IPS-20b (cell line): ENCODE data around the gene CDH4.

Experiments used
- H3K27ac ChIP-seq: one replicate; pipeline ENCODE4 v1.5.1; 2013; ENCODE audit warnings: low read length
- H3K27me3 ChIP-seq: 2 replicates; pipeline ENCODE4 v1.6.1; 2013; ENCODE audit warnings: mild to moderate bottlenecking, low read length, inconsistent platforms; ENCODE audit not compliant: insufficient read depth
- H3K36me3 ChIP-seq: 2 replicates; pipeline ENCODE4 v1.6.1; 2013; ENCODE audit warnings: low read depth, mild to moderate bottlenecking, inconsistent platforms, low read length, moderate library complexity; ENCODE audit not compliant: insufficient read depth
- H3K4me1 ChIP-seq: 2 replicates; pipeline ENCODE4 v1.6.1; 2013; ENCODE audit warnings: mild to moderate bottlenecking, control low read depth, inconsistent platforms, low read length, moderate library complexity; ENCODE audit not compliant: insufficient read depth
- H3K4me3 ChIP-seq: 2 replicates; pipeline ENCODE4 v1.5.1; 2013; ENCODE audit warnings: mild to moderate bottlenecking, low read length, inconsistent platforms
- H3K9ac ChIP-seq: 2 replicates; pipeline ENCODE4 v1.6.1; 2013; ENCODE audit warnings: low read depth, mild to moderate bottlenecking, inconsistent platforms, low read length, moderate library complexity
- H3K9me3 ChIP-seq: 2 replicates; pipeline ENCODE4 v1.6.1; 2013; ENCODE audit warnings: mild to moderate bottlenecking, low read depth, low read length, inconsistent platforms; ENCODE audit not compliant: insufficient read depth

Gene CDH4

GRCh38 chr20:61285691-61286090, 33.6 kb downstream of the CDH4 start:
- Histone ChIP-seq H3K27me3 (peaks cover 3% of the 10 kb centered on the region), H3K4me3 (no peak overlapping the region), H3K9ac (no peak overlapping the region)

DNA sequence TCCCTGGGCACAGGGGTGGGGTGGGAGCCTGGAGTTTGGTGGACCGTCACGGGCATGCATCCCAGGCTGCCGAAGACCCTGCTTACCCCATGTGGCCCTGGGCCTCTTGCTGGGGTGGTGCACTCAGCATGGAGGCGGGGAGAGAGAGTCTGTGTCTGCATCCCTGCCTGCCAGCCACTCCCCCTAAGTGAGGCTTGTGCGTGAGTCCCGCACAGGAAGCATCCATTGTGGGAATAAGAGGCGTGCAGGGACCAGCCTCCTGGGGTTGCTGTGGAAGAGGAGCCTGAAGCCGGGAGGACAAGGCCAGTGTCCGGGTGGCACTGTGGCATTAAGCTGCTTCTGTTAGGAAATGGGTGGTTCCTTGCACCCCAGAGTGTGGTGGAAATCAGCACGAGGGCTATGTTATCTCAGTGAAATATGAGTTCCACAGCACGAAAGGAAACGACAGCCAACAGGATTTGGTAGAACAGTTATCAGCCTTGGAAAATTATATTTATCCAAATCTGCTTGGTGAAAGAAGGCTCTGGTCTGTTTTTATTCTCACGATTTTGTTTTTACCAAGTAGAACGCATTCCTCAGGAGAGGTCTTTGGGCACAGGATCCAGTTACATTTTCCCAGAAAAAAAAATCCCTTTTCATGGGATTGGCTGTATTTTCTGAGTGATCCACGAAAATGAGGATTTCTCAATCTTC, 35.7 kb downstream of the CDH4 start:
- Histone ChIP-seq H3K4me3 (no peak overlapping the region), H3K9me3 (no peaks in the 10 kb centered on the region), H3K9ac (no peak overlapping the region), H3K27ac (no peak overlapping the region), H3K27me3 (peaks cover 8% of the 10 kb centered on the region), H3K4me1 (no peaks in the 10 kb centered on the region), H3K36me3 (no peaks in the 10 kb centered on the region)

More at GRCh38 chr20:61285691-61286090, 33.6 kb downstream of the CDH4 start:
- Histone ChIP-seq H3K27ac (no peak overlapping the region), H3K9me3 (no peaks in the 10 kb centered on the region), H3K4me1 (no peaks in the 10 kb centered on the region), H3K36me3 (no peaks in the 10 kb centered on the region)

GRCh38 chr20:61288331-61288784, 36.3 kb downstream of the CDH4 start:
- Histone ChIP-seq H3K9ac (no peak overlapping the region), H3K4me1 (no peaks in the 10 kb centered on the region), H3K4me3 (no peak overlapping the region), H3K27ac (no peak overlapping the region), H3K9me3 (no peaks in the 10 kb centered on the region), H3K36me3 (no peaks in the 10 kb centered on the region), H3K27me3 (peaks cover 8% of the 10 kb centered on the region)

GRCh38 chr20:61289166-61289565, 37.1 kb downstream of the CDH4 start:
- Histone ChIP-seq H3K27ac (no peak overlapping the region), H3K36me3 (no peaks in the 10 kb centered on the region), H3K4me1 (no peaks in the 10 kb centered on the region), H3K9ac (no peak overlapping the region), H3K4me3 (no peak overlapping the region), H3K9me3 (no peaks in the 10 kb centered on the region), H3K27me3 (peaks cover 8% of the 10 kb centered on the region)

DNA sequence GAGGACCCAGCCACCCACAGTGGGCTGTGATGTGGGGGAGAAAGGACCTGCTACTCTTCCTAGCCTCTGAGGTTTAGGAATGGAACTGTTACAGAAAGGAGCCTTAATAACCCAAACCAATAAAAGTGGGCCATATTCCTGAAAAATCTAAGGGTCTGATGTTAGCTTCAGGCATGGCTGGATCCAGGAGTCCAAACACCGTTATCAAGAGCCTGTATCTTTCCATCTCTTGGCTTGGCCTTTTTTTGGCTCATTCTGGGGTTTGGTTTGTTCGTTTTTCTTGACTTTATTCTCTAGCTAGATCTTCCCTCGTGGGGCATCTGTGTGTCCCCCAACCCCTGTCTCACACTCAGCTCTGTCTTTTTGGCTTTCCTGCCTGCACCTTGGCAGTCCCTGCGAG, 38.7 kb downstream of the CDH4 start:
- Histone ChIP-seq H3K9ac (no peak overlapping the region), H3K27ac (no peak overlapping the region), H3K4me3 (no peak overlapping the region), H3K27me3 (peaks cover 8% of the 10 kb centered on the region), H3K36me3 (no peaks in the 10 kb centered on the region), H3K4me1 (no peaks in the 10 kb centered on the region), H3K9me3 (no peaks in the 10 kb centered on the region)

DNA sequence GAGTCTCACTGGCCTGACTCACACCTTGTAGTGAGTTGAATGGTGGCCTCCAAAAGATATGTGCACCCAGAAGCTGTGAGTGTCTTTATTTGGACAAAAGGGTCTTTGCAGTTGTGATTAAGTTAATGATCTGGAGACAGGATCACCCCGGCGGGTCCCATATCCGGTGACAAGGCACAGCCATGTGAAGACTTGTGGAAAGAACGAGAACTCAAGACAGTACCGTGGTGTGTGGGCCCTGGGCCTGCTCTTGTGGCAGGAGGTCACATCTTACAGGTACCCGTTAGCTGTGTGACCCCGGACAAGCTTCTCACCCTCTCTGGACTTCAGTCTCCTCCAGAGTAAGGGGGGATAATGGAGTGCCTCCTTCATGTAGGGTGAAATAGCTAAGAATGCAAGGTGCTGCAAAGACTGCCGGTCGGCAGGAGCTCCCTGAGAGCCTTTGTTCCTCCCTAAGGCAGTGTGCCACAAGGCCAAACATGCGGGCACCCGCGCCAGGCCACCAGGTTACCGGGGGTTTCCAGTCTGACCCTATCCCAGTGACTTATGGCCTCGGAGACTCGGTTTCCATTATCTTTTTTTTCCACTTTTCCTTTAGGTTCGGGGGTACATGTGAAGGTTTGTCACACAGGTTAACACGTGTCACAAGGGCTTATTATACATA, 39.2 kb downstream of the CDH4 start:
- Histone ChIP-seq H3K4me3 (no peak overlapping the region), H3K9ac (no peak overlapping the region), H3K27me3 (peaks cover 8% of the 10 kb centered on the region), H3K9me3 (no peaks in the 10 kb centered on the region), H3K36me3 (no peaks in the 10 kb centered on the region), H3K4me1 (no peaks in the 10 kb centered on the region), H3K27ac (no peak overlapping the region)

DNA sequence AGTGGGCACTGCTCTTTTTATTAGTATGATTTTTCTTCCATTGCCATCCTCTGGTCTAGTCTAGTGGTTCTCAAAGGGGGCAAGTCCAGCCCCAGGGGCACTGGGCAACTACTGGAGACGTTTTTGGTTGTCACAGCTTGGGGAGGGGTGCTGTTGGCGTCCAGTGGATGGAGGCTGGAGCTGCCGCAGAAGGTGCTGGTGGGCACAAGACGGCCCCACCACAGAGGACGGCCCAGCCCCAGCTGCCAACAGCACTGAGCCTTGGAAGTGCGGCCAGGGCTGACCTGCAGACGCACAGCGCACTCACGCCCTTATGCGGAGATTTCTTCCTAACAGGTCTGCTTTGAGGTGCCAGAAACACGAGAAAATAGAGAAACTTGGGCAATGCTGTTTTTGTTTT, 40.3 kb downstream of the CDH4 start:
- H3K36me3 ChIP-seq, result no peaks in the 10 kb centered on the region
- H3K9ac ChIP-seq, result no peak overlapping the region
- H3K9me3 ChIP-seq, result no peaks in the 10 kb centered on the region
- no peak overlapping the region for H3K27ac ChIP-seq
- peaks cover 8% of the 10 kb centered on the region; the same call in 1 of the 2 replicates for H3K27me3 ChIP-seq
- H3K4me1 ChIP-seq, result no peaks in the 10 kb centered on the region
- no peak overlapping the region for H3K4me3 ChIP-seq

- Histone ChIP-seq H3K4me3 (no peak overlapping the region), H3K4me1 (no peaks in the 10 kb centered on the region), H3K9me3 (no peaks in the 10 kb centered on the region), H3K36me3 (no peaks in the 10 kb centered on the region), H3K27me3 (peaks cover 8% of the 10 kb centered on the region; the same call in 1 of the 2 replicates), H3K27ac (no peak overlapping the region), H3K9ac (no peak overlapping the region)
These were observed 41.0 kb downstream of the CDH4 start for GRCh38 chr20:61292821-61293612.

- no peak overlapping the region for H3K27ac ChIP-seq
- peaks cover 8% of the 10 kb centered on the region; the same call in 1 of the 2 replicates for H3K27me3 ChIP-seq
- no peak overlapping the region for H3K4me3 ChIP-seq
These were observed 41.9 kb downstream of the CDH4 start for GRCh38 chr20:61293951-61294350.

GRCh38 chr20:61295249-61295648, 43.2 kb downstream of the CDH4 start:
- Histone ChIP-seq H3K4me3 (no peak overlapping the region), H3K9me3 (no peaks in the 10 kb centered on the region), H3K36me3 (no peaks in the 10 kb centered on the region), H3K27me3 (peaks cover 8% of the 10 kb centered on the region; the same call in 1 of the 2 replicates), H3K4me1 (no peaks in the 10 kb centered on the region), H3K9ac (no peak overlapping the region), H3K27ac (no peak overlapping the region)

More at GRCh38 chr20:61293951-61294350, 41.9 kb downstream of the CDH4 start:
- Histone ChIP-seq H3K9me3 (no peaks in the 10 kb centered on the region), H3K36me3 (no peaks in the 10 kb centered on the region), H3K9ac (no peak overlapping the region), H3K4me1 (no peaks in the 10 kb centered on the region)

DNA sequence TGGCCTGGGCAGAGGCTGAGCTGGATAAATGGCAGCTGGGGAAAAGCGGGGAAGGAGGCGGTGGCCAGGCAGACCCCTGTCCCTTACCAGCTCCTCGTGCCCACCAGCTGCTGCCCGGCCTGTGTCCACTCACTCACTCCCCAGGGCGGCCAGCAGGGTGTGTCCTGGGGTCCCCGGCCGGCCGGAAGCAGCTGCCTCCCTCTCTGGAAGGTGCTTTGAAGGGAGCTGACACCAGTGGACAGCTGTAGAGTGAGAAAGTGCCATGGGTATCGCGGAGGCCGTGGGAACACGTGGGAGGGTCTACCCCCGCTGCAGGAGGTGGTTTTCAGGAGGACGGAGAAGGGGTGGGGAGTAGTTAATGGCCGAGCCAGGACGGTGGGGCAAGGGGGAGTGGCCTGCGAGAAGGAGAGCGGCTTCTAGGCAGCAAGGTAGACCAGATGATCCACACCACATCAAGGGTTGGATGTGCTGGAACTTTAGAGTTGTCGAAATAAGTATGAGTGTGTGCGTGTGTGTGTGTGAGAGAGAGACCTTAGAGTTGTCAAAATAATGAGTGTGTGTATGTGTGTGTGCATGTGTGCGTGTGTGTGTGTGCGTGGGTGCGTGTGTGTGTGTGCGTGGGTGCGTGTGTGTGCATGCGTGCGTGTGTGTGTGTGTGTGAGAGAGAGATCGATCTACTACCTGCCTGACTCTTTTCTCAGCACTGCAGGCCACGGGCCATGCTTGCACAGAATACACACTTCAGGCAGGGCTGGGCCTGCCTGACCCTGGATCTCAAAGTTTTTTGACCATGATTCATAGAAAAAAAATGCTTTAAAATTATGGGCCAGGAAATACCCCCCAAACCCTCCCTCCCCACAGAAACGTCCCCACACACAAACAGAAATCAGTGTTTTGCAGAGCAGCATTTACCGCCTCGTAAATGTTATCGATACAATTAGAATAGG, 43.9 kb downstream of the CDH4 start:
- H3K9me3 ChIP-seq, result no peaks in the 10 kb centered on the region
- no peak overlapping the region for H3K27ac ChIP-seq
- H3K9ac ChIP-seq, result no peak overlapping the region
- peaks cover 3% of the 10 kb centered on the region; the same call in 1 of the 2 replicates for H3K27me3 ChIP-seq
- no peaks in the 10 kb centered on the region for H3K36me3 ChIP-seq
- no peaks in the 10 kb centered on the region for H3K4me1 ChIP-seq
- no peak overlapping the region for H3K4me3 ChIP-seq
